T-helper 2 cell treated with Interferon-gamma antibody and Interleukin-4, amounts not matched to agents 5 μg/mL and 100 μg/mL, for 36 hours (primary cell): ENCODE measurements around the gene BEAN1.

Experiments used
- DNase-seq: peaks from one replicate; pipeline ENCODE4 v3.0.0; 2021; ENCODE audit warnings: low spot score
- H3K27ac Mint-ChIP-seq: one replicate; pipeline ENCODE4 v1.8.0; 2021; ENCODE audit warnings: mild to moderate bottlenecking, mixed read lengths
- H3K27me3 Mint-ChIP-seq: one replicate; pipeline ENCODE4 v1.8.0; 2021; ENCODE audit warnings: low read depth, mixed read lengths
- H3K36me3 Mint-ChIP-seq: one replicate; pipeline ENCODE4 v1.8.0; 2021; ENCODE audit warnings: low read depth, mixed read lengths
- H3K4me1 Mint-ChIP-seq: one replicate; pipeline ENCODE4 v1.8.0; 2021; ENCODE audit warnings: low read depth, mixed read lengths
- H3K4me3 Mint-ChIP-seq: one replicate; pipeline ENCODE4 v1.8.0; 2022; ENCODE audit warnings: mild to moderate bottlenecking, moderate library complexity, mixed read lengths
- H3K9me3 Mint-ChIP-seq: one replicate; pipeline ENCODE4 v1.8.0; 2021; ENCODE audit warnings: mixed read lengths

The BEAN1 gene

DNA sequence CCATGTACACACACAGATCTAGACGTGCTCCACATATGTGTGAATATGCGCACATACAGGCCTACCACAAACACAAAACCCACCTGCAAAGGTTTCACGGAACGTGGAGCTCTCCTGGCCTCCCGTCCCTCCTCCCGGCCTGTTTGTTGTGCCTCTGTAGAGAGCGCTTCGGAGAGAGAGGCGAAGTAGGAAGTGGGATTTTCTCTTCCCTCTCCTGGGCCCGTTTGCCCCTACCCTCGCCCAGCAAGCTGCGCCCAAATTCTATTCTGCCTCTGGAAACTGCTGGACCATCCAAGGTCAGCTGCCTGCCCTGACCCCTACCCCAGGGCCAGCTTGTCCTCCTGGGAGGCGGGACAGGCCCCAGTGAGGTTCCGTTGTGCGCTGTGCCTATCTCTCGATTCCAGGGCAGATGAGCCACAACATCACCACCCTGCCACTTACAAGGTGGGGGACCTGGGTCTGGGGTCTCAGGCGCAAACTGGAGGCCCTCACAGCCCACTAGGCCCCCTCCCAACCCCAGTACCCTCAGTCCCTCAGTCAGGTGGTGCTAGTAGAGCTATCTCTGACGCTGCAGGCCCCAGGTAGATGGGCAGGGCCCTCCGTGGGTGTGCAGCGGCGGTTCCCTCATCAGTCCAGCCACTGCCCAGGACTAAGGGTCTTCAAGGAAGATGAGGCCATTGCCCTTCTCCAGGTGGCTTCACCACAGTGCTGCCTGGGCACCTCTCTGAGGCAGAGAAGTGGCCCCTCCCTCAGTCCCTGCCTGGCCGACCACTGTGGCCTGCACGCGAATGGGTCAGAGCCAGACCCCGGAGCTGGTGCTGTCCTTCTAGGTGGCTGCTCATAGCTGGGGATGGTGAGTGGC is 54.2 kb downstream of the BEAN1 start:
- Mint-ChIP-seq H3K36me3 (no peaks in the 10 kb centered on the region), H3K4me1 (peaks cover 20% of the 10 kb centered on the region), H3K4me3 (no peak overlapping the region), H3K9me3 (no peaks in the 10 kb centered on the region), H3K27me3 (no peaks in the 10 kb centered on the region), H3K27ac (no peak overlapping the region)
- no peak for DNase-seq

DNA sequence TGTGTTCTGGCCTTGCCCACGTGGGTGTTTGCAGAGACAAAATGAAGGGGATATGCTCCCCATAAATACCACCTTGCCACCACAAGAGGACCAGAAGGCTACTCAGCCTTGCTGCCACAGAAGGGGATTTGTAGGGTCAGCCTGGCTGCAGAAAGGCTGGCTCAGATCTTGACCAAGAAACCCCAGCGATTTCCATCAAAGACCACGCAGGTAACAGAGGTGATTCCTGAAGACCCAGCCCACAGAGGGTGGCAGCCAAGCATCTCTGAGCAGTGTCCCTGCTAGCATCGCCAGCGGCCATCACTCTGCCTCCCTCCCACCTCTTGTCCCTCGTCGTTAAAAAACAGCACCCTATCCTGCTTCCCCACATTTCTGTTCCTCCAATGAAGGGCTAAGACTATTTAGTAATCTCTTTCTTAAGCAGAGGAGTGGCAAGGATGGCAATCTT is 54.9 kb downstream of the BEAN1 start:
- DNase-seq: no peak
- H3K9me3 Mint-ChIP-seq: no peaks in the 10 kb centered on the region
- H3K4me3 Mint-ChIP-seq: no peak overlapping the region
- H3K4me1 Mint-ChIP-seq: peaks cover 20% of the 10 kb centered on the region
- H3K36me3 Mint-ChIP-seq: no peaks in the 10 kb centered on the region
- no peak overlapping the region for H3K27ac Mint-ChIP-seq
- H3K27me3 Mint-ChIP-seq: no peaks in the 10 kb centered on the region

- Mint-ChIP-seq H3K4me1 (peaks cover 13% of the 10 kb centered on the region), H3K4me3 (no peak overlapping the region), H3K36me3 (no peaks in the 10 kb centered on the region), H3K27me3 (no peaks in the 10 kb centered on the region), H3K9me3 (no peaks in the 10 kb centered on the region), H3K27ac (no peak overlapping the region)
- peak; percentile 66 for DNase-seq
These were observed 56.8 kb downstream of the BEAN1 start for GRCh38 chr16:66483689-66484452.

DNA sequence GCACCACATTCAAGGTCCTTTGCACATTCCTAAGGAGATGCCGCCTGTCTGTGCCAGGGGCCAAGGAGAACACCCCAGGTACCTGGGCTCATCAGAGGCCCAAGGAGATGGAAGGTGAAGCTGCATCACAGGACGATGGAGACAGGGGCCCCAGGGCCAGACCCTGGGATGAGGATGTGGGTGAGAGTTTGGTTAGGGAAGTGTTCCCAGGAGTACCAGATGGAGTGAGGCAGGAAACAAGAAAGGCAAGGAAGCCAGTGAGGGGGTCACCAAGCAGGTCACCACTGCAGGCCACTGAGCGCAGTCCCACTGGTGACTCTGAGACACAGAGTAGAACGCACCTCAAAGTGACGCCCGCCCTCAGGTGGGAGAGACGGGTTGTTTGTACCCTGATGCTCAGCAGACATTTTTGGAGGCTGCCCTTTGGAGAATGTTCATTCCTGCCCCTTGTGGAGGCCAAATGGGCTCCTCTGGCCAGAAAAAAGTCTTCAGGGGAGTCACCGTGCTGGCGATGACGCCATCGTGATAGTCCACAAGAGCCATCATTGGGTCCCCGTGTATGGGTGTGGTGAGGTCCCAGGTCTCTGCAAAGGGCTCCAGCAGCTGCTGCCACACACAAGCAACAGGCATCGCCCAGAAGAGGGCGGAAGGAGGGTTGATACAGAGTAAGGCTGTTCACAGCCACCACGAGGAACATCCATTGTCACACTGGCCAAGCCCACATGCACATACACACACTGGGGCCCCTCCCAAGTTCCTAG is 57.5 kb downstream of the BEAN1 start:
- Mint-ChIP-seq H3K36me3 (no peaks in the 10 kb centered on the region), H3K9me3 (no peaks in the 10 kb centered on the region), H3K27me3 (no peaks in the 10 kb centered on the region), H3K4me3 (no peak overlapping the region), H3K27ac (no peak overlapping the region), H3K4me1 (peaks cover 9% of the 10 kb centered on the region)
- no peak for DNase-seq

DNA sequence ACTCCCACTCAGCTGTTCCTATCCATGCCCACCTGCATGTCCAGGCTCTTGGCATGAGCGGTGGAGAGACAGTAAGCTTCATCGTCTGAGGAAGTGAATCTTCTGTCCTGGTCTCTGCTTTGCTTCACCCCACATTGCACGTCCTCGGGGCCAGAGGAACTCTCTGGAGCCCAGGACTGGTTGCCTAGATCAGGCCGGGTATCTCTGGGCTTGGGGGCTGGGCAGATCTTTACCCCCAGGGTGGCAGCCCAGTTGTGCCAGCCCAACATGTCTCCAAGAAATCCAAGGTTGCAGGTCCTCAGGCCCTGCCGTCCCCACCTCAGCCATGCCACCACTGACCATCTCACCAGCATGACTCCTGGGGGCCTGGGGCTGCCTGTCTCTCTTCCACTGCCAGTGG is 58.3 kb downstream of the BEAN1 start:
- DNase-seq: no peak
- peaks cover 9% of the 10 kb centered on the region for H3K4me1 Mint-ChIP-seq
- H3K4me3 Mint-ChIP-seq: no peak overlapping the region
- H3K9me3 Mint-ChIP-seq: no peaks in the 10 kb centered on the region
- no peaks in the 10 kb centered on the region for H3K27me3 Mint-ChIP-seq
- H3K36me3 Mint-ChIP-seq: no peaks in the 10 kb centered on the region
- no peak overlapping the region for H3K27ac Mint-ChIP-seq

GRCh38 chr16:66486199-66486772 is 59.2 kb downstream of the BEAN1 start:
- peaks cover 11% of the 10 kb centered on the region for H3K4me1 Mint-ChIP-seq

DNA sequence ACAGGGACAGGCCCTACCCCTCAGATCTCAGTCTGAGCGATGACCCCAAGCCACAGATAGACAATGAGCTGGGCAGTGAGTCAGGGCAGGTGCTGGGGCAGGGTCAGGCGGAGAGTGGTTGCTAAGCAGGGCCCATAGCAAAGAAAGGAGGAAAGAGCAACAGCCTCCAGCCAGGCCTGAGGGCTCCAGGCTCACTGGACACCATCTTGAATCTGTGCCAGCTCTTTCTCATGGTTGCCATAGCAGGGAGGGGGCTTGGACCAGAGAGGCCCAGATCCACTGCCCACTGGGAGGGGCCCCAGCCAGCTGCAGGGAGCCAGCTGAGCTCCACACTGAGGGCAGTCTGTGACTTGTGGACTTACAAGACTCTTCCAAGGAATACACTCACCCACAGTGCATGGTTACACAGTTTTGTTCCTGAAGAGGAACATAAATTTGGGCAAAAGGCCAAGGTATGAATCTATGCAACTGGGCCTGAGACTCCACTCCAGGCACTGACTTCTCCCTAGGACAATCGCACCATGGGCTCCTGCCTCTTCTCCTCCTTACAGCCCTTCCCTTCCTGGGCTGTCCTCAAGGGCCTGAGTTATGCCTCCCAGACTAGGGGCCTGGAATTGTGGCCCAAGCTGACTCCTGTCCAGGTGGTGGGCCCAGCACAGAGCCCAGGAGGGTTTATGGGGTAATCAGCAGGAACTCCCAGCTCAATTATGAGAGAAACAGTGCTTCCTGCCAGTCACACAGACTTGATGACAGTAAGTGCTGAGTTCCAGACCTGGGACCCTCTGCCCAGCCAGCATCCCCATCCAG is 59.9 kb downstream of the BEAN1 start:
- no peak for DNase-seq
- H3K27ac Mint-ChIP-seq: no peak overlapping the region
- H3K4me3 Mint-ChIP-seq: no peak overlapping the region
- peaks cover 12% of the 10 kb centered on the region for H3K4me1 Mint-ChIP-seq
- H3K9me3 Mint-ChIP-seq: no peaks in the 10 kb centered on the region
- no peaks in the 10 kb centered on the region for H3K27me3 Mint-ChIP-seq
- H3K36me3 Mint-ChIP-seq: no peaks in the 10 kb centered on the region

More at GRCh38 chr16:66486199-66486772, 59.2 kb downstream of the BEAN1 start:
- H3K27me3 Mint-ChIP-seq: no peaks in the 10 kb centered on the region
- DNase-seq: no peak
- no peak overlapping the region for H3K4me3 Mint-ChIP-seq
- H3K27ac Mint-ChIP-seq: no peak overlapping the region
- H3K36me3 Mint-ChIP-seq: no peaks in the 10 kb centered on the region
- H3K9me3 Mint-ChIP-seq: no peaks in the 10 kb centered on the region

DNA sequence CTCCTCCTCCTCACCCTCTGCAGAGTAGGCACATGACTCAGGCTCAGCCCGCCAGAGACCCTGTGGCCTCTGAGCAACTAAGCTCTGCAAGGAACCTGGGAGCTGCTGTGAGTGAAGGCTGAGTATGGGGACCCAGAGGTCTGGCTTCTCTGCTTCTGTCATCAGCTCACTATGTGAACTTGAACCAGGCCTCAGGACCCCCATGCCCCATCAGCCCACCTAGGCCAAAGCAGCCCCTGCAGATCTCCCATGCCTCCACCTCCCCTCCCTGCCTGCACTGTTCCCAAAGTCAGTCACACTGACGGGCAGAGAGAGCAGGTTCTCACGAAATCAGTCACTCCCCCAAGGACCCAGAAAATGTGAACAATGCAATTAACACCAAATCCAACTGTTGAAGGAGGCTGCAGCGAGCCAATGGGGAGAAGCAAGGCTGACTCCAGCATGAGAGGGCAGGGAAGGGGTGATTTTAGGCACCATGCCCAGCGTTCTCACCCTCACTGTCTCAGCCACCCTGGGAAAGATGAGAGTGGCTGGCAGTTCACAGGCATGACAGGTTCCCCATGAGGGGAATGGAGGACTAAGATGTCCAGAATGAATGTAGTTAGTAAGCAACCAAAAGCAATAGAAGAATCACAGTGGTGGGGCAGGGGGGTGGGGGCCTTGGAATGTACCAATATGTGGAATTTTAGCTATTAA is 60.6 kb downstream of the BEAN1 start:
- Mint-ChIP-seq H3K36me3 (no peaks in the 10 kb centered on the region), H3K4me3 (no peak overlapping the region), H3K27me3 (no peaks in the 10 kb centered on the region), H3K9me3 (no peaks in the 10 kb centered on the region), H3K4me1 (peaks cover 12% of the 10 kb centered on the region), H3K27ac (no peak overlapping the region)
- DNase-seq: no peak

DNA sequence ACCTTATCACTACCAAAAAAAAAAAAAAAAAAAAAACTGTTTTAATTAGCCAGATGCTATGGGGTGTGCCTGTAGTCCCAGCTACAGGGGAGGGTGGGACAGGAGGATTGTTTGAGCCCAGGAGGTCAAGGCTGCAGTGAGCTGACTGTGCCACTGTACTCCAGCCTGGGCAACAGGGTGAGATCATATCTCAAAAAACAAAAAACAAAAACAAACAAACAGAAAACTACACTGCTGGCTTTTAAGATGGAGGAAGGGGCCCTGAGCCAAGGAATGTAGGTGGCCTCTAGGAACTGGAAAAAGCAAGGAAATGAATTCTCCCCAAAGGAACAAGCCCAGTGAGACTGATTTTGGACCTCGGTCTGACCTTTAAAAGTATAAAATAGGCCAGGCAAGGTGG is 61.4 kb downstream of the BEAN1 start:
- H3K9me3 Mint-ChIP-seq: no peaks in the 10 kb centered on the region
- H3K4me3 Mint-ChIP-seq: no peak overlapping the region
- H3K27ac Mint-ChIP-seq: no peak overlapping the region
- no peaks in the 10 kb centered on the region for H3K27me3 Mint-ChIP-seq
- H3K36me3 Mint-ChIP-seq: no peaks in the 10 kb centered on the region
- no peak for DNase-seq
- H3K4me1 Mint-ChIP-seq: peaks cover 6% of the 10 kb centered on the region

DNA sequence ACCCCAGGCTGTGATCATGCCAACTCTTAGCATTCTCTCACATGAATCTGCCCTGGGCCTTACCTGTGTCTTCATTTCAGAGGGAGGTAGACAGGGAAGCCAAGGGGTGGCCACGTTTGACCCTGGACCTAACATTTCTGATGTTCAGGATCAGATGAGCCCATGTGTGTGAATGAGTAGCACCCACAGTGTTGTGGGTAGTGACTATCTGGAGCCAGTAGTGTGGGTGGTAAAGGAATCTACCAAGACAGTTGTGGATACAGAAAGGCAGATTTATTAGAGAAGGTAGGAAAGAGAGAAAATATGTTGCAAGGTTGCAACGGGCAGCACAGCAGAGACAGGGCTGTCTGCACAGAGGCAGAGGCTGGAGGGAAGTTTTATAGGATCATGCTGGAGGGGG is 62.3 kb downstream of the BEAN1 start:
- Mint-ChIP-seq H3K27me3 (no peaks in the 10 kb centered on the region), H3K4me1 (peaks cover 2% of the 10 kb centered on the region), H3K36me3 (no peaks in the 10 kb centered on the region), H3K27ac (no peak overlapping the region), H3K9me3 (no peaks in the 10 kb centered on the region), H3K4me3 (no peak overlapping the region)
- DNase-seq: no peak

GRCh38 chr16:66489818-66490217 is 62.7 kb downstream of the BEAN1 start:
- Mint-ChIP-seq H3K9me3 (no peaks in the 10 kb centered on the region), H3K36me3 (no peaks in the 10 kb centered on the region), H3K4me3 (no peak overlapping the region), H3K27me3 (no peaks in the 10 kb centered on the region), H3K27ac (no peak overlapping the region), H3K4me1 (peaks cover 2% of the 10 kb centered on the region)
- no peak for DNase-seq

DNA sequence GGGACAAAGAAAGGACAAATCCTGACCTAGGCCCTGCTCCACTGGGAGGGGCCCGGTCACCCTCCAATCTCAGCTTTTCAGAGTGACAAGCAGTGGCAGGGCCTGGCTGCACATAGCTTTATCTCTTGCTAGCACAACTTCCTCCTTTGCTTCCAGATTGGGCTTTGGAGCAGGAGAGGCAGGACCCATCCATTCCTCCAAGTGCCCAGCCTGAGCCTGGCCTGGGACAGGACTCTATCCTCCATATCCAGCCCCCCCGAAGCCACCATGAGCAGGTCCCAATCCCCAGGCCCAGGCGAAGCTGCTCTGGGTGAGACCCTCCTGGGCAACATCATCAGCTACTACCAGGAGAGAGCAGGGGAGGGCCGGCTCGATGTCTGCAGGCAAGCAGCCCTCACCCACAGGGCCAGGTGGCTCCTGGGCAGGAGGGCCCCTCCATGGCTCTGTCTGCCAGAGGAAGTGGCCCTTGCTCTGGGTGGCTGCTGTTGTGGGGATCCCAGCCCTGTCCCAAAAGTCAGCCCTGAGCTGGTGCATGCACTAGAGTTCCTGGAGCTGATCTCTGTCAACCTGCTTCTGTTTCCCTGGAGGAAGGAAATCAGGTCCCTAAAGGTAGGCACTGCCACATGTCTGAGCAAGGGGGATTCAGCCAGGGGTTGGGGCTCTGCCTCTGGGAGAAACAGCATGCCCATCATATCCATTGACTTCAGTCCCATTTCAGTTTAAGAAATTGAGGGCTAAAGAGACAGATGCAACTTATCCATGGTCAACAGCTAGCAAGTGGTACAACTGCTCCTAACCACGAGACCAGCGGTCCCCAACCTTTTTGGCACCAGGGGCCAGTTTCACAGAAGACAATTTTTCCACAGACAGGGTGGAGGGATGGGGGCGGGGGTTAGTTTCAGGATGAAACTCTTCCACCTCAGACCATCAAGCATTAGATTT is 64.0 kb downstream of the BEAN1 start:
- H3K4me3 Mint-ChIP-seq: no peak overlapping the region
- H3K9me3 Mint-ChIP-seq: no peaks in the 10 kb centered on the region
- H3K36me3 Mint-ChIP-seq: no peaks in the 10 kb centered on the region
- no peak for DNase-seq
- peaks cover 2% of the 10 kb centered on the region for H3K4me1 Mint-ChIP-seq
- no peak overlapping the region for H3K27ac Mint-ChIP-seq
- H3K27me3 Mint-ChIP-seq: no peaks in the 10 kb centered on the region
